ENCODE results near the gene RBAK.
"Not testable (repeated sequence)": the region's sequence is repeated elsewhere in the genome, so short reads cannot be mapped to it uniquely, and the experiment has no call there.

Gene RBAK

DNA sequence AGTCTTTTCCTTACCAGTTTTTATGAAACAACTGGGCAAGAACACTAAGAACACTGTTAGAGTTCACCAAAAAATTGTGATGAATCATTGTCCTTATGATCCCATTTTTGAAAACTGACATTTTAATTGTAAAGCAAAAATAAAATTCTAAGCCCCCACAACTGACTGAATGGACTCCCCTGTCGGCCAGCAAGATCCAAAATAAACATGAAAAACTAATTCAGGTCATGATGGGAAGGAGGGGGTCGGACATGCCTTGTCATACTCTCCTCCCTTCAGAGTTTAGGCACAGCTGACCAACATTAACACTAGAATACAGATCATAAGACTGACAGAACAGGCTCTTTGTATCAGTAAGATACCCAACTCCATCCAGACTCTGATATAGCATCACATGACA, 2.0 kb upstream of the RBAK start:
- Histone ChIP-seq H3F3A (ENCODE audit: insufficient read depth) (0 out of 2 replicates have a peak, but pooled peaks cover 3% of the 10 kb centered on the region), H3K27me3 (ENCODE audit: low read length) (no peaks in the 10 kb centered on the region), H3K9ac (ENCODE audit: low read length) (no peak overlapping the region), H3K79me2 (ENCODE audit: insufficient read depth, low read length) (peaks cover 17% of the 10 kb centered on the region), H3K4me2 (ENCODE audit: low read depth, low read length, poor library complexity, severe bottlenecking) (no peak overlapping the region), H4K20me1 (ENCODE audit: low read depth, low read length) (no peaks in the 10 kb centered on the region), H3K9me2 (replicated peaks; ENCODE audit: insufficient read depth, low read length) (no peaks in the 10 kb centered on the region), H3K27ac (ENCODE audit: low read depth, low read length) (no peak overlapping the region), H3K36me3 (ENCODE audit: low read length) (no peaks in the 10 kb centered on the region), H2AFZ (ENCODE audit: low read depth, low read length, severe bottlenecking) (no peak overlapping the region), H3K9me3 (ENCODE audit: insufficient read depth, low read length) (no peaks in the 10 kb centered on the region), H3K4me3 (ENCODE audit: insufficient read depth, low read length, poor library complexity, severe bottlenecking) (no peak overlapping the region)
- TF ChIP-seq, protein P1, sequence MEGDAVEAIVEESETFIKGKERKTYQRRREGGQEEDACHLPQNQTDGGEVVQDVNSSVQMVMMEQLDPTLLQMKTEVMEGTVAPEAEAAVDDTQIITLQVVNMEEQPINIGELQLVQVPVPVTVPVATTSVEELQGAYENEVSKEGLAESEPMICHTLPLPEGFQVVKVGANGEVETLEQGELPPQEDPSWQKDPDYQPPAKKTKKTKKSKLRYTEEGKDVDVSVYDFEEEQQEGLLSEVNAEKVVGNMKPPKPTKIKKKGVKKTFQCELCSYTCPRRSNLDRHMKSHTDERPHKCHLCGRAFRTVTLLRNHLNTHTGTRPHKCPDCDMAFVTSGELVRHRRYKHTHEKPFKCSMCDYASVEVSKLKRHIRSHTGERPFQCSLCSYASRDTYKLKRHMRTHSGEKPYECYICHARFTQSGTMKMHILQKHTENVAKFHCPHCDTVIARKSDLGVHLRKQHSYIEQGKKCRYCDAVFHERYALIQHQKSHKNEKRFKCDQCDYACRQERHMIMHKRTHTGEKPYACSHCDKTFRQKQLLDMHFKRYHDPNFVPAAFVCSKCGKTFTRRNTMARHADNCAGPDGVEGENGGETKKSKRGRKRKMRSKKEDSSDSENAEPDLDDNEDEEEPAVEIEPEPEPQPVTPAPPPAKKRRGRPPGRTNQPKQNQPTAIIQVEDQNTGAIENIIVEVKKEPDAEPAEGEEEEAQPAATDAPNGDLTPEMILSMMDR (IDR thresholded peaks at IDR 0.05; ENCODE audit: insufficient read depth, low read length, poor library complexity, severe bottlenecking), result no peak
- no peak for TF ChIP-seq EZH2phosphoT487 (conservative IDR thresholded peaks at IDR 0.05; ENCODE audit: low read length)

DNA sequence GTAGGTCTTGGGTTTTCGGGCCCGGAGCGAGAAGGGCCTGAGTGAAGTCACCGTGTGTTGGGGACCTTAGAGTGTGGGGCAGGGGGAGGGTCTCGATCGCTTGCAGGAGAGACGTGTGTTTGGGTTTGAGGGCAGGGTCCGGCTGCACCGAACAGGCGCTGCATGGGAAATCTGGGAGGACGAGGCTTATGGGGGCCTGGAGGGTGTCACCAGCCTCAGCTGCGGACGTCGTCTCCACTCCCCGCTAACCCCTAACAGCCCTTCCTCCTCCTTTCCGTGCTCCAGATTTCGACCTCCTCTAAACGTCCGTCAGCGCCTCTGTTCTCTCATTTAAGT, 705 bp downstream of the RBAK start:
- not testable (repeated sequence) for H3F3A ChIP-seq (ENCODE audit: insufficient read depth); H4K20me1 ChIP-seq (ENCODE audit: low read depth, low read length); H3K27ac ChIP-seq (ENCODE audit: low read depth, low read length); H3K27me3 ChIP-seq (ENCODE audit: low read length); H3K9me3 ChIP-seq (ENCODE audit: insufficient read depth, low read length); H3K9me2 ChIP-seq (replicated peaks; ENCODE audit: insufficient read depth, low read length)
- peak overlapping the region; percentile 69 for H3K4me2 ChIP-seq (ENCODE audit: low read depth, low read length, poor library complexity, severe bottlenecking)
- H2AFZ ChIP-seq (ENCODE audit: low read depth, low read length, severe bottlenecking), result peak overlapping the region; percentile 94
- H3K4me3 ChIP-seq (ENCODE audit: insufficient read depth, low read length, poor library complexity, severe bottlenecking), result peak overlapping the region; percentile 91
- H3K79me2 ChIP-seq (ENCODE audit: insufficient read depth, low read length), result peaks cover 27% of the 10 kb centered on the region
- H3K9ac ChIP-seq (ENCODE audit: low read length), result peak overlapping the region; percentile 89
- peaks cover 19% of the 10 kb centered on the region for H3K36me3 ChIP-seq (ENCODE audit: low read length)

DNA sequence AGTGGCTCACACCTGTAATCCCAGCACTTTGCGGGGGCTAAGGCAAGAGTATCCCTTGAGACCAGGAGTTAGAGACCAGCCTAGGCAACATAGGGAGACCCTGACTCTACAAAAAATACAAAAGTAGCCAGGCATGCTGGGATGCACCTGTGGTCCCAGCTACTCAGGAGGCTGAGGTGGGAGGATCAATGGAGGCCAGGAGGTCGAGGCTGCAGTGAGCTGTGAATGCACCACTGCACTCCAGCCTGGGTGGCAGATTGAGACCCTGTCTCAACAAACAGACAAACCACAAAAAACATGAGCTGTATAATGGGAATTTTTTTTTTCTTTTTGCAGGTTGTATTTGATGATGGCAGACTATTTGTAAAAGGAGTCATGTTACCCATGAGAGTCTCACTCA, 1.5 kb downstream of the RBAK start:
- H3K27me3 ChIP-seq (ENCODE audit: low read length); H4K20me1 ChIP-seq (ENCODE audit: low read depth, low read length); H3K9me2 ChIP-seq (replicated peaks; ENCODE audit: insufficient read depth, low read length); H3F3A ChIP-seq (ENCODE audit: insufficient read depth); H2AFZ ChIP-seq (ENCODE audit: low read depth, low read length, severe bottlenecking); H3K27ac ChIP-seq (ENCODE audit: low read depth, low read length); H3K4me3 ChIP-seq (ENCODE audit: insufficient read depth, low read length, poor library complexity, severe bottlenecking); H3K9ac ChIP-seq (ENCODE audit: low read length): not testable (repeated sequence)
- Histone ChIP-seq H3K36me3 (ENCODE audit: low read length) (peaks cover 27% of the 10 kb centered on the region), H3K4me2 (ENCODE audit: low read depth, low read length, poor library complexity, severe bottlenecking) (peak overlapping the region; percentile 40), H3K79me2 (ENCODE audit: insufficient read depth, low read length) (peaks cover 34% of the 10 kb centered on the region), H3K9me3 (ENCODE audit: insufficient read depth, low read length) (peaks cover 13% of the 10 kb centered on the region; the same call in 1 of the 2 replicates)

DNA sequence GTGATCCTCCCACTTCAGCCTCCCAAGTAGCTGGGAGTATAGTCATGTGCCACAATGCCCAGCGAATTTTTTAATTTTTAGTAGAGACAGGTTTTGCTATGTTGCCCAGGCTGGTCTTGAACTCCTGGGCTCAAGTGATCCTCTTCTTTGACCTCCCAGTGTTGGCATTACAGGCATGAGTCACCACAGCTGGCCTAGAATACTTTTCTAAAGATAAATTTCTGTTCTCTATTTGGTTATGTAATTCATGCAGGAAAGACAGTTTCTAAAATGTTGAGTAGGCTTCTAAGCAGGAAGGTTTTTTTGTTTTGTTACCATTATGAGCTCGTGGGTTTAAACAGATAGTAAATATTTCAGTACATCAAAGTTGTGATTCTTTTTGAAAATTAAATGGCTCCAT, 5.0 kb downstream of the RBAK start:
- H3K79me2 ChIP-seq (ENCODE audit: insufficient read depth, low read length), result peaks cover 56% of the 10 kb centered on the region
- no peak overlapping the region for H3K27ac ChIP-seq (ENCODE audit: low read depth, low read length)
- H3K27me3 ChIP-seq (ENCODE audit: low read length), result no peaks in the 10 kb centered on the region
- no peak overlapping the region for H2AFZ ChIP-seq (ENCODE audit: low read depth, low read length, severe bottlenecking)
- no peaks in the 10 kb centered on the region for H3K9me2 ChIP-seq (replicated peaks; ENCODE audit: insufficient read depth, low read length)
- H3K9me3 ChIP-seq (ENCODE audit: insufficient read depth, low read length), result peaks cover 30% of the 10 kb centered on the region; the same call in 1 of the 2 replicates
- H3K36me3 ChIP-seq (ENCODE audit: low read length), result peaks cover 56% of the 10 kb centered on the region
- no peak overlapping the region for H3K4me2 ChIP-seq (ENCODE audit: low read depth, low read length, poor library complexity, severe bottlenecking)
- H3F3A ChIP-seq (ENCODE audit: insufficient read depth), result no peaks in the 10 kb centered on the region
- no peak overlapping the region for H3K4me3 ChIP-seq (ENCODE audit: insufficient read depth, low read length, poor library complexity, severe bottlenecking)
- no peaks in the 10 kb centered on the region for H4K20me1 ChIP-seq (ENCODE audit: low read depth, low read length)
- TF ChIP-seq, protein P1 (IDR thresholded peaks at IDR 0.05; ENCODE audit: insufficient read depth, low read length, poor library complexity, severe bottlenecking), result no peak
- no peak for TF ChIP-seq EZH2phosphoT487 (conservative IDR thresholded peaks at IDR 0.05; ENCODE audit: low read length)
- H3K9ac ChIP-seq (ENCODE audit: low read length), result no peak overlapping the region

DNA sequence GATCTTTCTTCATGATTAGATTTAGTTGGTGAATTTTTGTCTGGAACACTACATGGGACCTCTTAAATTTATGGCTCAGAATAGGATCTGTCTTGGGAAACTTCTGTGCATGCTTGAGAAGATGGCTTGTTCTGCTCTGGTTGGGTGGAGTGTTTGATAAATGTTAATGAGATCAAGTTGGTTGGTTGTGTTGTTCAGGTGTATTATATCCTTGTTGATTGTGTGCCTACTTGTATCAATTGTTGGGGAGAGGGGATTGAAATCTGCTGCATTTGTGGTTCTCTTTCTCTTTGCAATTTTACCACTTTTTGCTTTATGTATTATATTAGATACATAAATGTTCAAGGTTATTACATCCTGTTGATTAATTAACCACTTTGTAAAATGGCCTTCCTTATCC, 6.1 kb downstream of the RBAK start:
- Histone ChIP-seq H3K79me2 (ENCODE audit: insufficient read depth, low read length) (peaks cover 49% of the 10 kb centered on the region), H3K9me3 (ENCODE audit: insufficient read depth, low read length) (peaks cover 30% of the 10 kb centered on the region; the same call in 1 of the 2 replicates), H3K36me3 (ENCODE audit: low read length) (peaks cover 63% of the 10 kb centered on the region)
- not testable (repeated sequence) for H3K27me3 ChIP-seq (ENCODE audit: low read length); H2AFZ ChIP-seq (ENCODE audit: low read depth, low read length, severe bottlenecking); H4K20me1 ChIP-seq (ENCODE audit: low read depth, low read length); H3K9me2 ChIP-seq (replicated peaks; ENCODE audit: insufficient read depth, low read length); H3K27ac ChIP-seq (ENCODE audit: low read depth, low read length); H3K4me2 ChIP-seq (ENCODE audit: low read depth, low read length, poor library complexity, severe bottlenecking); H3K4me3 ChIP-seq (ENCODE audit: insufficient read depth, low read length, poor library complexity, severe bottlenecking); H3F3A ChIP-seq (ENCODE audit: insufficient read depth); H3K9ac ChIP-seq (ENCODE audit: low read length)

Measured in SU-DHL-6 (cell line).